ENCODE results near the gene BAZ1B.

DNA sequence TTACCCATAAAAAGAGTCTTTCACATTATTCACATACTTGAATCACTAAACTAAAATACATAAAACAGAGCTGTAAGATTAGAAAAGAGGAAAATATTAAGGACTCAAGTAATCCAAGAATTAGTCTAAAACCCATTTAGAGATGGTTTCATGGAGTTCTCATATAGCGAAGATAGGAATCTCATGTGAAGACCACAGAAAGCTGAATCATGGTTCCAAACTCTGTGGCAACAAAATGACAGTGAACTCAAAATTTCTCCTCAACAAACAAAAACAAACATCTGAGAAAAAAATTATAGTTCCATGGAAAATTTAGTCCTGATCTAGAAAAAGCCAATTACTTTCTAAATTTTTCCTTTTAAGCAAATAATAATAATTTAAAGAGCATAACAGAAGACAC lies 34.6 kb downstream of the BAZ1B start:
- TF ChIP-seq, protein P1, sequence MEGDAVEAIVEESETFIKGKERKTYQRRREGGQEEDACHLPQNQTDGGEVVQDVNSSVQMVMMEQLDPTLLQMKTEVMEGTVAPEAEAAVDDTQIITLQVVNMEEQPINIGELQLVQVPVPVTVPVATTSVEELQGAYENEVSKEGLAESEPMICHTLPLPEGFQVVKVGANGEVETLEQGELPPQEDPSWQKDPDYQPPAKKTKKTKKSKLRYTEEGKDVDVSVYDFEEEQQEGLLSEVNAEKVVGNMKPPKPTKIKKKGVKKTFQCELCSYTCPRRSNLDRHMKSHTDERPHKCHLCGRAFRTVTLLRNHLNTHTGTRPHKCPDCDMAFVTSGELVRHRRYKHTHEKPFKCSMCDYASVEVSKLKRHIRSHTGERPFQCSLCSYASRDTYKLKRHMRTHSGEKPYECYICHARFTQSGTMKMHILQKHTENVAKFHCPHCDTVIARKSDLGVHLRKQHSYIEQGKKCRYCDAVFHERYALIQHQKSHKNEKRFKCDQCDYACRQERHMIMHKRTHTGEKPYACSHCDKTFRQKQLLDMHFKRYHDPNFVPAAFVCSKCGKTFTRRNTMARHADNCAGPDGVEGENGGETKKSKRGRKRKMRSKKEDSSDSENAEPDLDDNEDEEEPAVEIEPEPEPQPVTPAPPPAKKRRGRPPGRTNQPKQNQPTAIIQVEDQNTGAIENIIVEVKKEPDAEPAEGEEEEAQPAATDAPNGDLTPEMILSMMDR (conservative IDR thresholded peaks at IDR 0.05; ENCODE audit: low read length), result no peak
- no peak for TF ChIP-seq EZH2phosphoT487 (IDR thresholded peaks at IDR 0.05; ENCODE audit: borderline replicate concordance, low read depth, low read length)

All from OCI-LY7 (cell line).